Motor neuron (in vitro differentiated cells): Measurements from ENCODE around the gene HYAL1. TPM values are rescaled to one million over a fixed set of nuclear protein-coding genes. Genes with fewer than 3 reads are reported as not detected.

ENCODE experiments used
- ATAC-seq, 8 experiments: fragments of 200-7000 bp; cut with Tn5 transposase; replicated peaks in 6 of 8; 2 replicates each; pipeline ENCODE4 v1.8.0; 2021; ENCODE audit warnings: mild to moderate bottlenecking in 8 of 8, moderate library complexity in 8 of 8
- H3K27ac ChIP-seq, 2 donors: fragments of 250-450 bp; sonication (Bioruptor Pico); 2 replicates each; pipeline ENCODE4 v1.9.0; 2021; ENCODE audit warnings: antibody characterized with exemption in 2 of 2, mild to moderate bottlenecking in 2 of 2, moderate library complexity in 1 of 2
- H3K4me1 ChIP-seq, 2 donors: fragments of 250-450 bp; sonication (Bioruptor Pico); replicated peaks in 1 of 2; 2 replicates each; pipeline ENCODE4 v1.6.1; 2021; ENCODE audit warnings: antibody characterized with exemption in 2 of 2, mild to moderate bottlenecking in 2 of 2, moderate library complexity in 1 of 2
- H3K4me3 ChIP-seq, 5 donors: fragments of 250-450 bp; sonication (Bioruptor Pico); 2 replicates each; pipeline ENCODE4 v1.9.0; 2021; ENCODE audit warnings: antibody characterized with exemption in 5 of 5, mild to moderate bottlenecking in 5 of 5, moderate library complexity in 4 of 5
- WGBS, 10 experiments: fragments of 450-650 bp; shearing (Covaris generic); methylation state at CpG; one replicate each; pipeline ENCODE4 v1.0.0; 2022; 5-methylcytosine and 5-hydroxymethylcytosine counted together
- in situ Hi-C, 9 experiments: fragments of 400-800 bp; cut with MboI; loops; one replicate each; pipeline ENCODE4 v1.15.0; 2021; ENCODE audit warnings: low sequenced_read_pairs in 9 of 9, low pct_unique_long_range_greater_than_20kb in 2 of 9; ENCODE audit not compliant: unreplicated experiment in 9 of 9
- total RNA-seq, 8 experiments: library from RNA; unstranded; fragments of 300-600 nt; gene quantifications; 2 replicates each; pipeline versions ENCODE4 v1.2.3 to v1.2.4, GENCODE V29; 2022

The HYAL1 gene
- total RNA-seq, 8 experiments from 2014 or later = 0.63 to 35.4 (median 1.2) TPM

DNA sequence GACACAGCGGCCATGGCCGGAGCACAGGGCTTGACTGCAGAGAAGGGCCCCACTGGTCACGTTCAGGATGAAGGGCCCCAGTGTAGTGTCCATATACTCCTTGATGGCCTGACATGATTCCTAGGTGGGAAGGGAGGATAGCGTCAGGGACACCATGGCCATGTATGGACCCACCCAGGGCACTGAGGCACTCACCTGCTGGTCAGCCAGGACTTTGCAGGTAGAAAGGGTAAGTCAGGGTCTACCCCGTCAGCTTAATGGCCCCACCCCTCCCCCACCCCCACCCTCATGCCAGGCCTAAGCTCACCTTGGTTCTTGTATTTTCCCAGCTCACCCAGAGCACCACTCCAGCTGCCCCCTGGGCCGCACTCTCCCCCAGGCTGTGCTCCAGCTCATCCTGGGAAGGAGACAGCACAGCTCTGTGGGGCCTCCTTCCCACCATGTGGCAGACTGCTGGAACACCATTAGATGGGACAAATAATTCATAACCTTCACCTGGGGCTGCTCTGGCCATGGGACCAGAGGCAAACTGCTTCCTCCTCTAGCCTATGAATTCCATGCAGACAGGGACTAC, 2.6 kb downstream of the HYAL1 start:
- Histone ChIP-seq H3K4me1 (peaks cover 14 to 22% of the 10 kb centered on the region in 2 donors), H3K4me3 (peak overlapping the region in 1 of 5 donors; percentile 70), H3K27ac (no peak overlapping the region)
- in situ Hi-C loops = no loop called here
- no peak for ATAC-seq
- WGBS, 10 experiments = 100% methylated on average over 1 to 2 of the region's 6 CpGs; no CpG with 5 or more reads in 7 of the 10 experiments

- peak in 1 of 8 experiments; percentile 0 for ATAC-seq
- WGBS, 10 experiments = 21 to 63% (median 39%) methylated on average over 2 to 8 of the region's 12 CpGs; no CpG with 5 or more reads in 2 of the 10 experiments
- H3K4me1 ChIP-seq = peaks cover 14 to 22% of the 10 kb centered on the region in 2 donors
- in situ Hi-C loops = no loop called here
- H3K4me3 ChIP-seq = peak overlapping the region; percentile 33 to 73 (median 70)
- H3K27ac ChIP-seq = peak overlapping the region; percentile 20 to 32
Observed at GRCh38 chr3:50299929-50300680, 3.3 kb downstream of the HYAL1 start.

- H3K27ac ChIP-seq = peak overlapping the region; percentile 20 to 32
- no peak for ATAC-seq
- peak overlapping the region; percentile 33 to 73 (median 70) for H3K4me3 ChIP-seq
- 0 to 20% (median 0%) methylated on average over 1 to 2 of the region's 12 CpGs; no CpG with 5 or more reads in 4 of the 10 experiments for WGBS, 10 experiments
- in situ Hi-C loops = no loop called here
- H3K4me1 ChIP-seq = peaks cover 14 to 22% of the 10 kb centered on the region in 2 donors
Observed at GRCh38 chr3:50299638-50299928, 3.8 kb downstream of the HYAL1 start.

DNA sequence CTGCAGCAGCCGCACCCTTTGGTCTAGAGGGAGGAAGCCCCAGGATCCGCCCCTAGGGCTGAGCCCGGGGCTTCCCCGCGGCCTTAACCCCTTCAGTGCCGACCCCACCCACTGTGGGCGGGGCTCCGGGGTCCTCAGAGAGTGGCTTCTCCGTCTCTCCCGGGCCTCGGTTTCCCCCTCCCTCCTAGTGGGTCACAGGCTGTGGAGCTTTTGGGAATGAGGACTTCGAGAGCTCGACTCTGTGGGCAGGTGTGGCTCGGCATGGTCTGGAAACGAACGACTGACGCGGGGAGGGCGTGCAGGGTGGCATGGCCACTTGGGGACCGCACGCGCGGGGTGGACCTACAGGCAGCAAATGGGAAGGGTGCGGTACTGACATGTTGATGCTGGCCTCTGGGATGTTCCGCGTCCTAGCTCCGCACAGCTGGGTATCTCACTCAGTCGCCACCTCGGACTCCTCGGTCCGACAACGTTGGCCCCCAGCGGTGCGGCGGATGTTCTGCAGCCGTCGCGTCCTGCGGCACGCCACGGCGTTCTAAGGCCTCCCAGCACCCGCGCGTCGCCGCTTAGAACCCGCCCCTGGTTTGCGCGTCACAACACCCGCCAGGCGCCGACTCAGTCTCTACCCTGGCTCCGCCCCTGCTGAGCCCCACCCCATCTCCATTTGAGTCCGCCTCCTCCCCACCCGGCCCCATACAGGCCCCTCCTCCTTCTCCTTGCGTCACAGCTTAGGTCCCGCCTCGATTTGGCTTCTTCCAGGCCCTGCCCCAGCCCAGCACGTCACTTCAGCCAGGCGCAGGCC, 4.3 kb downstream of the HYAL1 start, which contains the start of the genes HYAL3 and NAA80:
HYAL3 (minus strand) TSS at position 570 of the 802 bp plus-strand sequence. CDS start 3,803 bp downstream, outside the sequence.
NAA80 (minus strand) TSS at position 570 of the 802 bp plus-strand sequence. CDS start 1,942 bp downstream, outside the sequence.
- Histone ChIP-seq H3K27ac (peak within 1 kb of the TSS; percentile 79 to 80), H3K4me3 (peak within 1 kb of the TSS; percentile 65 to 73 (median 70)), H3K4me1 (peaks cover 14 to 22% of the 10 kb centered on the region in 2 donors)
- no CpG with 5 or more reads among the region's 61 CpGs for WGBS, 10 experiments
- peak; percentile 74 to 90 (median 86) for ATAC-seq
- in situ Hi-C loops = no loop called here

- Histone ChIP-seq H3K4me1 (peaks cover 14 to 15% of the 10 kb centered on the region in 2 donors), H3K27ac (peak overlapping the region; percentile 79 to 80), H3K4me3 (peak overlapping the region; percentile 65 to 73 (median 70))
- no peak for ATAC-seq
- in situ Hi-C loops = no loop called here
- 67 to 100% (median 81%) methylated on average over 1 to 2 of the region's 9 CpGs; no CpG with 5 or more reads in 6 of the 10 experiments for WGBS, 10 experiments
Observed at GRCh38 chr3:50297896-50298725, 5.3 kb downstream of the HYAL1 start.

GRCh38 chr3:50297384-50297775, 6.0 kb downstream of the HYAL1 start:
- in situ Hi-C loops = no loop called here
- Histone ChIP-seq H3K27ac (no peak overlapping the region), H3K4me1 (peaks cover 18% of the 10 kb centered on the region in 2 donors), H3K4me3 (no peak overlapping the region)
- WGBS, 10 experiments = 80 to 100% methylated on average over 1 to 2 of the region's 2 CpGs; no CpG with 5 or more reads in 8 of the 10 experiments
- no peak for ATAC-seq

- WGBS, 10 experiments = 83 to 90% methylated on average over 2 of the region's 18 CpGs; no CpG with 5 or more reads in 8 of the 10 experiments
- H3K27ac ChIP-seq = no peak overlapping the region
- in situ Hi-C loops = no loop called here
- no peak overlapping the region for H3K4me3 ChIP-seq
- H3K4me1 ChIP-seq = peaks cover 18% of the 10 kb centered on the region in 2 donors
- no peak for ATAC-seq
Observed at GRCh38 chr3:50296721-50297383, 6.5 kb downstream of the HYAL1 start.

- H3K27ac ChIP-seq = no peak overlapping the region
- ATAC-seq = no peak
- H3K4me3 ChIP-seq = no peak overlapping the region
- WGBS, 10 experiments = 60 to 78% (median 71%) methylated on average over 1 to 5 of the region's 8 CpGs; no CpG with 5 or more reads in 5 of the 10 experiments
- in situ Hi-C loops = no loop called here
- H3K4me1 ChIP-seq = peaks cover 21 to 23% of the 10 kb centered on the region in 2 donors
Observed at GRCh38 chr3:50295553-50296431, 7.6 kb downstream of the HYAL1 start.

GRCh38 chr3:50294492-50295403, 8.6 kb downstream of the HYAL1 start:
- in situ Hi-C loops = no loop called here
- WGBS, 10 experiments = 95 to 100% (median 100%) methylated on average over 1 to 11 of the region's 22 CpGs; no CpG with 5 or more reads in 5 of the 10 experiments
- H3K4me1 ChIP-seq = peaks cover 13 to 15% of the 10 kb centered on the region in 2 donors

DNA sequence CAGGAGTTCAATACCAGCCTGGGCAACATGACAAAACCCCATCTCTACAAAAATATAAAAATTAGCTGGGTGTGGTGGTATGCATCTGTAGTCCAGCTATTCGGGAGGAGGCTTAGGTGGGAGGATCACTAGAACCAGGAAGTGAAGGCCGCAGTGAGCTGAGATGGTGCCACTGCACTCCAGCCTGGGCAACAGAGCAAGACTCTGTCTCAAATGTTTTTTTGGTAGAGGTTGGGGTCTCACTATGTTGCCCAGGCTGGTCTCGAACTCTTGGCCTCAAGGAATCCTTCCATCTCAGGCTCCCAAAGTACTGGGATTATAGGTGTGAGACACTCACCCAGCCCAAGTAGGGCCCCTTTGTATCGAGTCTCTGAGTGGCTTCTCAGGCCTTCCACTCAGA, 9.3 kb downstream of the HYAL1 start:
- Histone ChIP-seq H3K4me1 (peaks cover 13 to 15% of the 10 kb centered on the region in 2 donors), H3K4me3 (no peak overlapping the region), H3K27ac (no peak overlapping the region)
- WGBS, 10 experiments = 68 to 100% (median 86%) methylated on average over 1 to 4 of the region's 4 CpGs; no CpG with 5 or more reads in 5 of the 10 experiments
- ATAC-seq = no peak
- in situ Hi-C loops = no loop called here

More at GRCh38 chr3:50294492-50295403, 8.6 kb downstream of the HYAL1 start:
- H3K4me3 ChIP-seq = no peak overlapping the region
- no peak overlapping the region for H3K27ac ChIP-seq
- no peak for ATAC-seq
